ENCODE measurements around the gene TMEM217. TPM values are rescaled to one million over a fixed set of nuclear protein-coding genes. Genes with fewer than 3 reads are reported as not detected.

TMEM217 gene
- total and polyA plus RNA-seq, 2 of the 8 experiments (the other 6 are each of a cell fraction or from before 2014, with no cell fraction given), result 0.60 to 1.1 TPM

DNA sequence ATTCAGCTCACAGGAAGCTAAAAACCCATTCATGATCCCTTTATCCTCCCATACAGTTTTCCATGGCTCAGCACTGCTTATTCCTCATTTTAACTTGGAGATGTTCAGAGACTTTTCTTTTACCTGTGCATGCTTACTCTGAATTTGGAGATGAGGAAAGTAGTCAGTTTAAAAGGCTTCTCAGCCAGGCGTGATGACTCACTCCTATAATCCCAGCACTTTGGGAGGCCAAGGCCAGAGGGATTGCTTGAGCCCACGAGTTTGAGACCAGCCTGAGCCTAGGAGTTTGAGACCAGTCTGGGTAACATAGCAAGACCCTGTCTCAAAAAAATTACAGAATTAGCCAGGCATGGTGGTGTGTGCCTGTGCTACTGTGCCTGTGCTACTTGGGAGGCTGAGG lies 30.3 kb upstream of the TMEM217 start:
- H3K23ac ChIP-seq (ENCODE audit: insufficient read length), result no peak overlapping the region
- H3K4me3 ChIP-seq (ENCODE audit: extremely low read depth in 1 of 4, insufficient read depth in 2 of 4, low read depth in 3 of 4, low read length in 4 of 4), result no peak overlapping the region
- H3K18ac ChIP-seq (ENCODE audit: extremely low read depth, low read length), result no peak overlapping the region
- no peaks in the 10 kb centered on the region for H3K9me3 ChIP-seq (ENCODE audit: insufficient read depth in 2 of 2, low read depth in 1 of 2, low read length in 1 of 2)
- H3K79me2 ChIP-seq (ENCODE audit: control insufficient read depth in 1 of 2, insufficient read depth in 2 of 2, low read length in 2 of 2), result no peaks in the 10 kb centered on the region
- no peak overlapping the region for H3K4ac ChIP-seq (replicated peaks; ENCODE audit: insufficient read length, low read depth, low read length)
- no peak overlapping the region for H3K9ac ChIP-seq (replicated peaks in 1 of 4; ENCODE audit: extremely low read depth in 1 of 4, low read depth in 3 of 4, low read length in 3 of 4)
- H2BK5ac ChIP-seq (ENCODE audit: low read depth, low read length), result no peak overlapping the region
- H2BK120ac ChIP-seq (replicated peaks; ENCODE audit: low read depth, low read length), result no peak overlapping the region
- H2AK5ac ChIP-seq (ENCODE audit: low read depth, low read length), result no peak overlapping the region
- H3K36me3 ChIP-seq (ENCODE audit: control insufficient read depth in 2 of 4, insufficient read depth in 4 of 4, low read length in 3 of 4), result peaks cover 8 to 45% (median 37%) of the 10 kb centered on the region in 4 experiments
- H2BK20ac ChIP-seq (ENCODE audit: low read length), result no peak overlapping the region
- H3K4me2 ChIP-seq (ENCODE audit: insufficient read depth in 1 of 2, low read depth in 2 of 2, low read length in 2 of 2), result no peak overlapping the region
- ChIA-PET POLR2A (ENCODE audit: partially characterized antibody) (no interaction called here), CTCF (ENCODE audit: partially characterized antibody) (no interaction called here)
- no peak overlapping the region for H3K14ac ChIP-seq (ENCODE audit: insufficient read length)
- WGBS, 2 experiments (ENCODE audit: extremely low coverage in 1 of 2, insufficient coverage in 1 of 2, insufficient read length in 1 of 2, insufficient replicate concordance in 2 of 2, low coverage in 1 of 2, low lambda C conversion rate in 2 of 2, missing lambda C conversion rate in 1 of 2), result 85% methylated on average over 2 of the region's 2 CpGs; no CpG with 5 or more reads in 1 of the 2 experiments
- H4K5ac ChIP-seq (ENCODE audit: insufficient read length, low read depth, low read length), result no peak overlapping the region
- no peak overlapping the region for H2BK15ac ChIP-seq (ENCODE audit: low read length)
- H3K56ac ChIP-seq (replicated peaks; ENCODE audit: insufficient read length, low read depth, low read length), result no peak overlapping the region
- no peaks in the 10 kb centered on the region; the same call in 1 of the 2 replicates for H3K23me2 ChIP-seq (ENCODE audit: low read depth, low read length)
- no peaks in the 10 kb centered on the region for H3K4me1 ChIP-seq (replicated peaks in 1 of 4; ENCODE audit: control insufficient read depth in 3 of 4, insufficient read depth in 4 of 4, low read length in 3 of 4)
- H3K27ac ChIP-seq (ENCODE audit: low read depth, low read length), result no peak overlapping the region
- peaks cover 0 to 3% of the 10 kb centered on the region in 2 experiments for H4K20me1 ChIP-seq (replicated peaks in 1 of 2; ENCODE audit: control insufficient read depth in 1 of 2, insufficient read depth in 2 of 2, low read length in 2 of 2)
- no peak overlapping the region for H4K8ac ChIP-seq (ENCODE audit: extremely low read depth, insufficient read depth, low read length)
- H3K79me1 ChIP-seq (ENCODE audit: low read depth, low read length), result no peaks in the 10 kb centered on the region
- no peak overlapping the region for H2AFZ ChIP-seq (ENCODE audit: low read length)
- DNase-seq (ENCODE audit: low read depth in 1 of 2, low spot score in 2 of 2), result no peak
- no peaks in the 10 kb centered on the region for H3K27me3 ChIP-seq (replicated peaks in 1 of 4; ENCODE audit: control insufficient read depth in 3 of 4, extremely low read depth in 1 of 4, insufficient read depth in 3 of 4, low read length in 3 of 4)
- TF ChIP-seq, protein P1, sequence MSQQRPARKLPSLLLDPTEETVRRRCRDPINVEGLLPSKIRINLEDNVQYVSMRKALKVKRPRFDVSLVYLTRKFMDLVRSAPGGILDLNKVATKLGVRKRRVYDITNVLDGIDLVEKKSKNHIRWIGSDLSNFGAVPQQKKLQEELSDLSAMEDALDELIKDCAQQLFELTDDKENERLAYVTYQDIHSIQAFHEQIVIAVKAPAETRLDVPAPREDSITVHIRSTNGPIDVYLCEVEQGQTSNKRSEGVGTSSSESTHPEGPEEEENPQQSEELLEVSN (IDR thresholded peaks at IDR 0.05), result no peak
- TF ChIP-seq BRCA1 (IDR thresholded peaks at IDR 0.05; ENCODE audit: low read depth, low read length) (no peak), RBBP5 (IDR thresholded peaks at IDR 0.05; ENCODE audit: borderline replicate concordance, low read depth, low read length) (no peak), SAP30 (IDR thresholded peaks at IDR 0.05; ENCODE audit: insufficient read depth, insufficient replicate concordance, low read length) (no peak)
- no peak for FAIRE-seq
- H4K91ac ChIP-seq (replicated peaks; ENCODE audit: insufficient read length, low read length), result no peak overlapping the region
- H2BK12ac ChIP-seq (ENCODE audit: low read depth, low read length), result no peak overlapping the region
